Kidney epithelial cell (primary cell): Measurements from ENCODE around the gene VAT1L. TPM values are rescaled to one million over a fixed set of nuclear protein-coding genes. Genes with fewer than 3 reads are reported as not detected.

Experiments
- DNase-seq: peaks from one replicate; pipeline ENCODE4 v3.0.0-alpha.2; 2010; ENCODE audit warnings: low read depth
- H3K27me3 ChIP-seq: 2 replicates; pipeline ENCODE4 v1.6.0; 2011; ENCODE audit warnings: low read length; ENCODE audit not compliant: control insufficient read depth, insufficient read depth
- H3K36me3 ChIP-seq: 2 replicates; pipeline ENCODE4 v1.5.1; 2011; ENCODE audit warnings: low read length; ENCODE audit not compliant: control insufficient read depth, insufficient read depth
- H3K4me3 ChIP-seq: 2 replicates; pipeline ENCODE4 v1.5.1; 2011; ENCODE audit warnings: low read depth, mild to moderate bottlenecking, control low read depth, low read length
- CTCF ChIP-seq: IDR thresholded peaks from 2 replicates; pipeline ENCODE4 v1.5.1; 2011; ENCODE audit warnings: mild to moderate bottlenecking, moderate library complexity, low read length, control low read depth, inconsistent platforms; ENCODE audit not compliant: insufficient read depth, poor library complexity, severe bottlenecking
- total RNA-seq: library from RNA; depleted of rRNA; stranded (reverse); fragments of >200 nt; gene quantifications from 2 replicates; pipeline ENCODE4 v1.2.3, GENCODE V29; 2015

VAT1L gene
- total RNA-seq, 1 donor from 2014 or later: 0.29 TPM

GRCh38 chr16:77760800-77761199 is 27.6 kb upstream of the VAT1L start:
- DNase-seq: no peak
- Histone ChIP-seq H3K27me3 (no peaks in the 10 kb centered on the region), H3K4me3 (no peak overlapping the region), H3K36me3 (no peaks in the 10 kb centered on the region)
- TF ChIP-seq CTCF: no peak

- Histone ChIP-seq H3K36me3 (no peaks in the 10 kb centered on the region), H3K4me3 (no peak overlapping the region), H3K27me3 (no peaks in the 10 kb centered on the region)
- DNase-seq: no peak
- no peak for TF ChIP-seq CTCF
Observed at GRCh38 chr16:77761204-77761603, 27.2 kb upstream of the VAT1L start.

- Histone ChIP-seq H3K4me3 (no peak overlapping the region), H3K36me3 (no peaks in the 10 kb centered on the region), H3K27me3 (no peaks in the 10 kb centered on the region)
- no peak for TF ChIP-seq CTCF
- no peak for DNase-seq
Observed at GRCh38 chr16:77762262-77762661, 26.1 kb upstream of the VAT1L start.

- no peak for TF ChIP-seq CTCF
- Histone ChIP-seq H3K36me3 (no peaks in the 10 kb centered on the region), H3K4me3 (no peak overlapping the region), H3K27me3 (no peaks in the 10 kb centered on the region)
- no peak for DNase-seq
Observed at GRCh38 chr16:77763994-77764393, 24.4 kb upstream of the VAT1L start.

- Histone ChIP-seq H3K36me3 (no peaks in the 10 kb centered on the region), H3K27me3 (no peaks in the 10 kb centered on the region), H3K4me3 (no peak overlapping the region)
- no peak for TF ChIP-seq CTCF
- DNase-seq: no peak
Observed at GRCh38 chr16:77767211-77767610, 21.2 kb upstream of the VAT1L start.

GRCh38 chr16:77767826-77768225 is 20.5 kb upstream of the VAT1L start:
- no peak for DNase-seq

More at GRCh38 chr16:77767826-77768225, 20.5 kb upstream of the VAT1L start:
- no peaks in the 10 kb centered on the region for H3K27me3 ChIP-seq
- TF ChIP-seq CTCF: no peak
- no peaks in the 10 kb centered on the region for H3K36me3 ChIP-seq
- no peak overlapping the region for H3K4me3 ChIP-seq
